Astrocyte (in vitro differentiated cells and primary cell): ENCODE results near the gene MACROH2A1.

Experiments used
- CTCF ChIP-seq: IDR thresholded peaks from 2 replicates; pipeline ENCODE4 v1.5.1; 2011; ENCODE audit warnings: low read depth, mild to moderate bottlenecking, inconsistent platforms, low read length, moderate library complexity; ENCODE audit not compliant: insufficient read depth
- EZH2 ChIP-seq: IDR thresholded peaks from 2 replicates; pipeline ENCODE4 v1.6.1; 2012; ENCODE audit warnings: mild to moderate bottlenecking, low read length, inconsistent platforms; ENCODE audit not compliant: insufficient read depth

- TF ChIP-seq CTCF (no peak), EZH2 (no peak)
Observed at GRCh38 chr5:135438636-135439221, 39.7 kb upstream of the MACROH2A1 start.
